Measurements from ENCODE around the gene FBXL19. TPM values are rescaled to one million over a fixed set of nuclear protein-coding genes. Genes with fewer than 3 reads are reported as not detected.

Gene FBXL19
- total and polyA plus RNA-seq, 2 of the 13 experiments (the other 11 are each of a cell fraction or from before 2014, with no cell fraction given), result 6.0 to 13.7 TPM

GRCh38 chr16:30953511-30954124 is 30.2 kb downstream of the FBXL19 start (continued):
- no peak; the same call in none of the 2 replicates for TF ChIP-seq UBTF (CRISPR knock-in tag; IDR thresholded peaks at IDR 0.05)
- TF ChIP-seq ZNF142 (CRISPR knock-in tag; IDR thresholded peaks at IDR 0.05), result no peak
- no peak for TF ChIP-seq MTF1 (CRISPR knock-in tag; IDR thresholded peaks at IDR 0.05)
- 0 out of 2 replicates have a peak, but pooled peaks have one; percentile 3 for TF ChIP-seq FOXC1 (CRISPR knock-in tag; IDR thresholded peaks at IDR 0.05; ENCODE audit: borderline replicate concordance)
- no peak for TF ChIP-seq ZNF414 (CRISPR knock-in tag; IDR thresholded peaks at IDR 0.05)
- TF ChIP-seq ZSCAN12 (CRISPR knock-in tag; IDR thresholded peaks at IDR 0.05), result no peak
- TF ChIP-seq U2AF1 (optimal IDR thresholded peaks at IDR 0.05; ENCODE audit: low read depth, low read length), result no peak
- TF ChIP-seq REXO4 (CRISPR knock-in tag; IDR thresholded peaks at IDR 0.05; ENCODE audit: borderline replicate concordance), result no peak
- no peak for TF ChIP-seq ISX (CRISPR knock-in tag; conservative IDR thresholded peaks at IDR 0.05)
- no peak for TF ChIP-seq ZNF7 (CRISPR knock-in tag; IDR thresholded peaks at IDR 0.05)
- no peak for TF ChIP-seq RELA (CRISPR knock-in tag; IDR thresholded peaks at IDR 0.05)
- peak; percentile 61 for TF ChIP-seq PAXIP1 (CRISPR knock-in tag; conservative IDR thresholded peaks at IDR 0.05)
- TF ChIP-seq ZSCAN22 (CRISPR knock-in tag; IDR thresholded peaks at IDR 0.05), result no peak
- TF ChIP-seq ZBTB34 (CRISPR knock-in tag; IDR thresholded peaks at IDR 0.05), result no peak
- no peak for TF ChIP-seq MLX (CRISPR knock-in tag; IDR thresholded peaks at IDR 0.05)

Data from HepG2 (cell line).